Right renal cortex interstitium (tissue), 3 donors: ENCODE data around the gene POGZ. TPM values are rescaled to one million over a fixed set of nuclear protein-coding genes. Genes with fewer than 3 reads are reported as not detected.

Source experiments
- DNase-seq, 3 donors: peaks; one replicate each; pipeline ENCODE4 v3.0.0-alpha.2; 2013; ENCODE audit warnings: low read depth in 3 of 3, low spot score in 2 of 3
- polyA plus RNA-seq, 3 donors: library from polyadenylated mRNA; unstranded; fragments of 120-200 nt; gene quantifications; one replicate each; pipeline ENCODE4 v1.2.1, GENCODE V29; 2013; ENCODE audit not compliant: insufficient read length in 3 of 3

Gene POGZ, protein sequence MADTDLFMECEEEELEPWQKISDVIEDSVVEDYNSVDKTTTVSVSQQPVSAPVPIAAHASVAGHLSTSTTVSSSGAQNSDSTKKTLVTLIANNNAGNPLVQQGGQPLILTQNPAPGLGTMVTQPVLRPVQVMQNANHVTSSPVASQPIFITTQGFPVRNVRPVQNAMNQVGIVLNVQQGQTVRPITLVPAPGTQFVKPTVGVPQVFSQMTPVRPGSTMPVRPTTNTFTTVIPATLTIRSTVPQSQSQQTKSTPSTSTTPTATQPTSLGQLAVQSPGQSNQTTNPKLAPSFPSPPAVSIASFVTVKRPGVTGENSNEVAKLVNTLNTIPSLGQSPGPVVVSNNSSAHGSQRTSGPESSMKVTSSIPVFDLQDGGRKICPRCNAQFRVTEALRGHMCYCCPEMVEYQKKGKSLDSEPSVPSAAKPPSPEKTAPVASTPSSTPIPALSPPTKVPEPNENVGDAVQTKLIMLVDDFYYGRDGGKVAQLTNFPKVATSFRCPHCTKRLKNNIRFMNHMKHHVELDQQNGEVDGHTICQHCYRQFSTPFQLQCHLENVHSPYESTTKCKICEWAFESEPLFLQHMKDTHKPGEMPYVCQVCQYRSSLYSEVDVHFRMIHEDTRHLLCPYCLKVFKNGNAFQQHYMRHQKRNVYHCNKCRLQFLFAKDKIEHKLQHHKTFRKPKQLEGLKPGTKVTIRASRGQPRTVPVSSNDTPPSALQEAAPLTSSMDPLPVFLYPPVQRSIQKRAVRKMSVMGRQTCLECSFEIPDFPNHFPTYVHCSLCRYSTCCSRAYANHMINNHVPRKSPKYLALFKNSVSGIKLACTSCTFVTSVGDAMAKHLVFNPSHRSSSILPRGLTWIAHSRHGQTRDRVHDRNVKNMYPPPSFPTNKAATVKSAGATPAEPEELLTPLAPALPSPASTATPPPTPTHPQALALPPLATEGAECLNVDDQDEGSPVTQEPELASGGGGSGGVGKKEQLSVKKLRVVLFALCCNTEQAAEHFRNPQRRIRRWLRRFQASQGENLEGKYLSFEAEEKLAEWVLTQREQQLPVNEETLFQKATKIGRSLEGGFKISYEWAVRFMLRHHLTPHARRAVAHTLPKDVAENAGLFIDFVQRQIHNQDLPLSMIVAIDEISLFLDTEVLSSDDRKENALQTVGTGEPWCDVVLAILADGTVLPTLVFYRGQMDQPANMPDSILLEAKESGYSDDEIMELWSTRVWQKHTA (N-terminal part only)
- 10 to 100 TPM; 90.3 to 95.9 (median 90.7) TPM for polyA plus RNA-seq

DNA sequence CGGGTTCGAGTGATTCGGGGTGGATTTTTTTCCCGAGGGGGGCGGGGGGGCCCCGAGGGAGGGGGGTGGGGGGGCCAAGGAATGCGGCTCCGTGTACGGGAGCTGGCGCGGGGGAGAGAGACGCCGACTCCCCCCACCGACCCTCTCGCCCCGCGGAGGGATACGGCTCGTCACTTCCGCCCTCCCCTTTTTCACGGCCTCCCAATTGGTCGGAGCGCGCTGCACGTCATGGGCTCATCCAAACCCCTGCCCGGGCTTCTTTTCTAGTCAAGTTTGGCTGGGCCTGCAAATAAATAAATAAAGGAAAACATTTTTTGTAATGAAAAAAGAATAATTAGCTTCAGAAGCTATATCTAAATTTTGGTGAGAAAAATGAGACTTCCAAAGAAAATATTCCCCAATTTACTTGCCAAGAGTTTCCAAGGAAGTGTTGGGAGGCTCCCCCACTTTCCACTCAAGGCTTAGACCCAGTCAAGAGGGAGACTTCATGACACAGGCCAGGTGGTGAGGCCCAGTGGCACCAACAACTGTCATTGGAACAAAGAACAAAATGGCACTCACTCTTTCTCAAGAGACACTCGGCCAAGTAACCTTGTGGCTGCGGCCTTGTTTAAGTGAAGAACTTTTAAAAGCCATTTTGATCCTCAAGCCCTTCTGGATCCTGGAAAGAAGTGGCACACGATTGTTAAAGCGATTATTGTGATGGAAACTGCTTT lies at the start of gene POGZ:
Gene POGZ (minus strand): TSS at position 164 of the 716 bp plus-strand sequence. CDS start 17,290 bp downstream, outside the sequence.
- DNase-seq, result peak; percentile 80 to 92 (median 85)

DNA sequence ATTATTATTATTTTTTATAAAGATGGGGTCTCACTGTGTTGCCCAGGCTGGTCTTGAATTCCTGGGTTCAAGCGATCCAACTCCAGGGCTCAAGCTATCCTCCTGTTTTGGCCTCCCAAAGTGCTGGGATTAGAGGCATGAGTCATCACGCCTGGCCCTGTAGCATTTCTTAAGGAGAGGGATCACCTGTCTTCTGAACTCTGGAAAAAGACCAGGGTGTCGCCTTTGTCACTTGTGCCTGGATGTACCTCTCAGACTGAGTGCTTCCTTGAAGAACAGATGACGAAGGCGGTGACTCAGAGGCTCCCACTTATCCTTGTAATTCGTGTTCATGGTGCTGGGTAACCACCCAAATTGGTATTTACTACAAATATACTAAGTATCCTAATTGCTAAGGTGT lies 49.5 kb upstream of the POGZ start:
- DNase-seq, result no peak

DNA sequence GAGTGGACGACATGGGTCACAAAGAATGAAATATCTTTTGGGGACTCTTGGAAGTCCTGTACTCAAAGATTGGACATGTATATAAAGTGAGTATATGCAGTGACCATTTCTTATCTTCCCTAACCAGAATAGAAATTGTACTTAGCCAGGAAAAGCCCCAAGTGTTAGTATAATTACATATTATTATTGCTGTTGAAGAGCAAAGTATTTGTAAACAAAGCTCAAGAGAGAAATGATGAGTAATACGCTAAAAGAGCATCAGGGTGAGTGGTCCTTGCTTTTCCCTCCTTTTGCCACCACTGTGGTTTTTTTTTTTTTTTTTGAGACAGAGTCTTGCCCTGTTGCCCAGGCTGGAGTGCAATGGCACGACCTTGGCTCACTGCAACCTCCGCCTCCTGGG lies 45.5 kb upstream of the POGZ start:
- no peak for DNase-seq

DNA sequence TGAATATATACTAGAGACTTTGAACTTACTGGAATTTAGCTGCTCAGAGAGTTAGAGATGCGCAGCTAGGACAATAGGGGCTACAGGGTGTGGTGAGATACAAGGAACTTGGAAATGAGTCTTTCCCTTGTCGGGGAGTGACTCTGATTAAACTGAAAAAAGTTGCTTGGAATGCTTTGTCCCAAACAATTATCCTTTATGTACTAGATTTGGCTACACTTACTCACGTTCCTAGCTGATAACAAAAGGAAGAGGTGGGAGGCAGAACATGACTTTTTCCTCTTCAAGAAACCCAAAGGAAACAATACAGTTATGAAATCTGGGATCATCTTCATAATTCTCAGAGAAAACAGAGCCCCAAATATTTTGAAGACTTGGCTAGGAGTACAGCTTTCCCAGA lies 45.0 kb upstream of the POGZ start:
- no peak for DNase-seq

DNA sequence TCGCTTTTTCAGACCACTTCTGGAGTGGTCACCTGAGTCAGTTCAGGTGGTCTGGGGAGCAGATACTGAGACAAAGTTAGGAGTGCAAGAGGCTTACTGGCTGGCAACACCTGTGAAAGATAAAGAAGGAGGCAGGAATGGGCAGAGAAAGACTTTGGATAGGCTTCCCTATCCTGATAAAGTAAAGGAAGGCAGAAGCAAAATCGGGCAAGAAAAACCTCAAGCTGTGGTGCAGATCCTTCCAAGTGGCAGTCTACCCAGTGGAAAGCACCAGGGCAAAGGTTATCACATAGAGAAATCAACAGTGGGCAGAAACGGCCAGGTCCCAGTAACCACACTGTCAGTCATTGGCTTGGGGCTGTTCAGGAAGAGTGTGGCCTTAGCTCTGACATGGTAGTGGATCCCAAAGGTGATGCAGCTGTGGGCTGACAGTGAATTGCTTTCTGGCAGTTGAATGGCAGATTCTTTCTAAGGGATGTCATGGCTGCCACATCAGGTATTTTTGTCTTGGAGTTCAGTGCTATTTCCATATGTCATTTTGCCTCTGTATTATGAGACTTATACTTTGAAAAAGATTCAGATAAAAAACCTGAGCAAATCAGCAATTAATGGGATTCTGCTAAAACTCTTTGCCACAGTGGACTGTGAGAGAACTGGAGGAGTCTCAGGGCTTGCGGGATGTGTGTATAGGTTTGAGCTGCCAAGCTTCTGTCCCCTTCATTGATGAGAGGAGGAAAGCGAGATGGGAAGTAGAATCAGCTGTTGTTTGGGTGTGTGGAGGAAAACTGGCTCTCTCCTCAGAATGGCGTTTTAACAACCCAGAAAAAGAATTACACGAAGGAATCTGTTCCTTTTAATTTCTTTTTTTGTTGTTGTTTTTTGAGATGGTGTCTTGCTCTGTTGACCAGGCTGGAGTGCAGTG lies 43.8 kb upstream of the POGZ start:
- no peak for DNase-seq

DNA sequence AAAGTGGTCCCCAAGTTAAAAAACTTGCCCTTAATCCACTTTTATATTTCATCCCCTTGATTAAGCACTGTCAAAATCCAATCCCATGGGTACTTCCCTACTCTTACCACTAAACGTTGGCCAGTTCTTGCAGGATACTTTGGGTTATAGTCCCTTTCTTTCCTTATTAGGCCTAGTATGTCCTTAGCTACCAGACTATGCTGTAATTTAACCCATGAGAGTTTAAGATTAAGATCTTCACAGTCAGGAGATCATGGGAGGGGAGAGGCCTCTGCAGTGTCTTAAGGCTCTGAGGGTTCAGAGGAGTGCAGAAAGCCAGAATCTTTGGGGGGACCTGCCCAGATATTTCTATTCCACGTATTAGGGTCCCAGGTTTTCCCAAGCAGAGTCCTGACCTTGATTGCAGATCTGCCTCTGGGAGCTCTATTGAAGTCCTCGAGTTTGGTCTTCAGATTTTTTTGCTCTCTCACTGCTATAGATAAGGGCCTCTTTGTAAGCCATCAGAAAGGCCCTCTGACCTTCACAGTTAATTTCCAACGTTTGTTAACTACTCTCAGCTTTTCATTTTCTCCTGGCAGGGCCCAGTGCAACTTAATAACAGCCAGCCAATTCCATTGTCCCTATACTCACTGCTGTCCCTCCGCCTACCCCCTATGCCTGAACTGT lies 42.9 kb upstream of the POGZ start:
- DNase-seq, result no peak

DNA sequence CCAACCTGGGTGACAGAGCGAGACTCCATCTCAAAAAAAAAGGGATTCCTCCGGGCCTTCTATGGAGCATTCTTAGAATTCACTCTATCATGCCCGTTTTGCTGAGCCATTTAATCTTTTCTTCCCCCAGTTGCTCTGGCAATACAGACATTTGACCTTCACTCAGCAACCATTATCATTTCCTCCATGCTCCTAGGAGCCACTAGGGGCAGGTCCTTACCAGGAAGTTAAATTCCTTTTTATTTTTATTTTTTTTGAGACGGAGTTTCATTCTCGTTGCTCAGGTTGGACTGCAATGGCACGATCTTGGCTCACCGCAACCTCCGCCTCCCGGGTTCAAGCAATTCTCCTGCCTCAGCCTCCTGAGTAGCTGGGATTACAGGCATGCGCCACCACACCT lies 42.2 kb upstream of the POGZ start:
- no peak for DNase-seq

DNA sequence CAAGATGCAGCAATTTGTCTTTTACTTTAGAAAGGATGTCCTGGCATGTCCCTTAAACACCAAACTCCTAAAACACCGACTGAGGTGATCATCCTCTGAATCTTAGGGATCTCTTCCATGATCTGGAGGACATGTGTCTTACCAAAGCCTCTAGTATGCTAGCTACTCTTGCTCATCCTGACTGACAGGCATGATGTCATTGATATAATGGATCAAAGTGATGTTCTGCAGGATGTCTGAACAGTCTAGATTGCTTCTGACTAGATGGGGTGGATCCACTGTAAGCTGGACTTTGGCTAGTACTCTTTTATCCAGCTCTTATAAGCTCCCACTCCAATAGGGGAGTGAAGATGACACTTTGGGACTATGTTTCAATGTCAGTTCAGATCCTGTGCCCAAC lies 40.6 kb upstream of the POGZ start:
- DNase-seq, result no peak

DNA sequence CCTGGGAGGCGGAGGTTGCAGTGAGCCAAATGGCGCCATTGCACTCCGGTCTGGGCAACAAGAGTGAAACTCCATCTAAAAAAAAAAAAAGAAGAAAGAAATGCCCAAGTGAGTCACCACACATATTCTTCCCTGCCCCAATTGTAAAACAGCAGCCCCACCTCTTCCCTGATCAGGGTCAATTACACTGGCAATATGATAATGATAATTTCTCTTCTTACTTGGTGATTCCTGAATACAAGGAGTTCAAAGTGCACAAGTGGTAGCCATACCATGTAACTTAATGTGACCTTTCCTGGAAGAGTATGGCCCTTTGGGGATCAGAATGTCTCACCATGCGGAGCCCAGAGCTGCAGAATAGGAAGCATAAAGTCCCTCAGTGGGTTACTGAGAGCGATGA lies 40.1 kb upstream of the POGZ start:
- no peak for DNase-seq

DNA sequence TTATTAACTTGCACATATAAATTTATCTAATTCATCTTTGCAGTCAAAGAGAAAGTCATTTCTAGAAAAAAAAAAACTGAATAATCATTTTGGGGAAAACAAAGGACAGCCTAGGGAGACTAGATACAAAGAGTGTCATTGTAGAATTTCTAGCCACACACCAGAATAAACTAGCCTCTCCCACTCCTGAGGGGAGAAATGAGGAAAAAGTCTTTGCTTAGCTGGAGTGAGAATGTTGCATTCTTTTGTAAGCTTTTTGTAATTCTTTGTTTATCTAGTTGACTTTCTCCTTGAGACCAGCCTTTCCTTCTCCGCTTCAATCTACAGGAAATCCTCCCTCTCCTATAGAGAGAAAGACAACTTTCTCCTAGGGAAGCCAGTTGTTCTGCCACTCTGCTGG lies 36.0 kb upstream of the POGZ start:
- DNase-seq, result no peak

DNA sequence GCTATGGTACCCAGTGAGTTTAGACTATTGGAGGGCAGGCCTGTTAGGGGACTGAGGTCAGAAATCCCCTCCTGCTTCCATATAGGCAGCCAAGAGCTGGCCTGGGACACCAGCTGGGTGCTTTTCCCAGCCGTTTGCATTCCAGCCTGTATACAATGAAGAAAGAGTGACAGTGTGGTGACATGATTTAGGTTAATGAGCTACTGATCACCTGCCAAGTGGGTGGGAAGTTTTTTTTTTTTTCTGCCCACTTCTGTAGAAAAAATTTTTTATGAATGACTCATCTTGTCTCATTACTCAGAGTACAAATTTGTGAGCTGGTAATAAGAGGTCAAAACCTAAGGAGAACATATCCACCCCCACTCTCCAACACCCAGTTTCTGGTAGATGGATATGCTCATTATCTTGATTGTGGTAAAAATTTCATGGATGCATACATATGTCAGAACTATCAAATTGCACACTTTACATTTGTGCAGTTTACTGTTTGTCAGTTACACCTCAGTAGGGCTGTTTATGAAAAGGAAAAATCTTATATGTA lies 35.5 kb upstream of the POGZ start:
- DNase-seq, result no peak

DNA sequence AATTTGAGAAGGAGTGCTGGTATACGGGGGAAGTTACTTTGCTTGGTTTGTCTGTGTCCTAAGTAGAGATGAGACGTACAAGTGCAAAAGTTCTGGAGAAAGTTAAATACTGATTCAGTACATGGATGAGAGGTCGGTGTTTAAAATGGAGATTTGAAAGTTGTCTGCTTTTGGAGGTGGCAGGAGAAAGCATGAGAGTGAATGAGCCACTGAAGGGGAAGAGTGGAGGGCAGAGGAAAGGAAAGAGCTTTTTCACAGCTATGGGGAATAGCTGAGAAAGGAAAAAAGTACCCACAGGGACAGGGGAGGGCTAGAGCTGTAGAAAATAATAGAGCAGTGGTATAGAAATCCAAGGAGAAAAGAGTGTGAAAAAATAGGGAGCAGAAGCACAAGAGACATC lies 33.7 kb upstream of the POGZ start:
- no peak for DNase-seq

DNA sequence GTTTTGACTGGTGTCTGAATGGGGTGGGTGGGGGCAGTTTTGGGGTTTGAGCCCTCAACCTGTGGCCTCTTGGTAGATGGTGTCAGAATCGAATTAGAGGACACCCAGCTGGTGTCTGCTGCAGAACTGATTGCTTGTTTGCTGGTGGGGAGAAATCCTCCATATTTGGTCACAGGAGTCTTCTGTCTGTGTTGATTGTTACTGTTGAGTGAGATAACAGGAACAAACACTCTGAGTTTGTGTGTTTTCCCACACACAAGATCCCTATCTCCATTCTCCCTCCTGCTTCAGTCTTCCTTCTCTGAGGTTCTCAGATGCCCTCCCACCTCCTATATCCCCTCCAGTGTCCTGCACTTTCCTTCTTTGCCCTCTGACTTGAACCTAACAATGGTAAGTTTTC lies 32.8 kb upstream of the POGZ start:
- DNase-seq, result no peak

DNA sequence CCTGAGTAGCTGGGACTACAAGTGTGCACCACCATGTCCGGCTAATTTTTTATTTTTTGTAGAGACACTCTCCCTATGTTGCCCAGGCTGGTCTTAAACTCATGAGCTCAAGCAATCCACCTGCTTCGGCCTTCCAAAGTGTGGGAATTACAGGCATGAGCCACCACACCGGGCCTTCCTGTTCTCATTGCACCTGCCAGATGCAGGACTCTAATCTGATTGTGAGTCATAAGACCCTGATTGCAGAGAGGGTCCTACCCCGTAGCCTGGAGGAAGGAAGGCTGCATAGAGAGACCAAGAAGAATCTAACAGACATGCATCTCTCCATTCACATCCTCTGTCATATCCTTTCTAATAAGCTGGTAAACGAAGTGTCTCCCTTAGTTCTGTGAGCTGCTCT lies 32.3 kb upstream of the POGZ start:
- no peak for DNase-seq

DNA sequence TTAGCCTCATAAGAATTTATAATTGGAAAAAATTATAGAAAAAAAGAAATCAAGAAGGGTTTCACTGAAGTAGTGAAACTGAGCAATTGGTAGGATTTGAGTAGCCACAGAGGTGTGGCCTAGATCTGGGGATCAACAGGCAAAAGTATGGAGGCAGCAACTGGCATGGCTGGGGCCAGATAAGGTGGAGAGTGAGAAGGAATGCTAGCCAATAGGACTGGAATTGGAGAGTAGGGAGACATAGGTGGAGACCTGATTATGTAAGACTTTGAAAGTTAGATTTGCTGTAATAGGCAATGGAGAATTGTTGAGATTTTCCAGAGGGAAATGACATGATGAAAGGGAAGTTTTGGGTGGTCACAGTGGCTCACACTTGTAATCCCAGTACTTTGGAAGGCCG lies 27.3 kb upstream of the POGZ start:
- no peak for DNase-seq

DNA sequence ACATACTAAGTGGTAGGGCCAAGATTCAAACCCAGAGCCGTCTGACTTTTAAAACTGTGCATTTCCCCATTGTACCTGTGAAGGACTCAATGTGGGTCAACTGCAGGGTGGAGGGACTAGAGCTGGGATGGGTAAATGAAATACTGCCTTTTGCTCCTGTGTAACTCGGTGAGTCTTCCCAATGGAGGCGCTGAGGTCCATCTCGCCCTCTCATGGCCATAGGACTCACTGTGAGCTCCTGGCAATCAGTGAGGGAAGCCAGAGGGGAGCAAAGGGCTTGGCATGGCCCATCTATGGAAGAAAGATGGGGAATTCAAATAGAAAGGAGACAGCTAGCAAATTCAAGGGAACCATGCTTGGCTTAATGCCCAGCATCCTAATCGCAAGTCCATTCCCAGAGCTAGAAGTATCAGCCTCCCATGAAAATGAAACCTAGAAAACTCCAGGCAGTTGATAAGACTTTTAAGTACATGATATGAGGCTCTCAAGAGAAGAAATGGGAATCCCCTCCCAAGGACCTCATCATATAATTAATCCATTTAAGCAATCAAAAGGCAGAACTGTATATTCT lies 26.5 kb upstream of the POGZ start:
- DNase-seq, result no peak

DNA sequence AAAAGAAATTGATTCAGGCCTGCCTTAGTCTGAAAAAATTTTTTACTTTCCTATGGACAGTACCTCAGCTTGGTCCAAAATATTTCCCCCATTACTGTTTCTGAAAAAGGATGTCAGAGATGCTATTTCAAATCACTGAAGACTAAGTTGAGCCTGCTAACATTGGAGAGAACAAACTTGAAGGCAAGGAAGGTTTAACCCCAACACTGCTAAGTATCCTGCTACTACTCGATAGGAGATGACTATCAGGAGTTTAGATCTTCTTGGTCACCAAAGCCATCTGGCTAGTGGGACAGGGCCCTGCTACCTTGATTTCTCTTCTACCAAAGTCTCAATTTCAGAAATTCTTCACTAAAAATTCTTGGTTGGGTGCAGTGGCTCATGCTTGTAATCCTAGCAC lies 22.7 kb upstream of the POGZ start:
- no peak for DNase-seq

DNA sequence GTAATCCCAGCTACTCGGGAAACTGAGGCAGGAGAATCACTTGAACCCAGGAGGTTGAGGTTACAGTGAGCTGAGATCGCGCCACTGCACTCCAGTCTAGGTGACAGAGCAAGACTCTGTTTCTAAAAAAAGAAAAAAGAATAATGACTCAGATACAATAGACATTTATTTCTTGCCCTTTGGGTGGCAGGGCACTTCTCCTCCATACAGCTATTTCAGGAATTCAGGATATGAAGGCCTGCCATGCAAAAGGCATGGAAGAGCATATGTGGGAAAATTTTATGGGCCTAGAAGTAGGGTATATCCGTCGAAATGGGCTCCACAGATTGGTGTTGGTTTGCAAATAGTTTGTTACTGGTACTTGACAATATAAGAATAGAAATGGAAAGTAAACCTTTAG lies 20.2 kb upstream of the POGZ start:
- no peak for DNase-seq
